GM19463 (cell line): ENCODE results near the gene DPM3.

Source experiments
- ATAC-seq: cut with Tn5 transposase; IDR thresholded peaks from one replicate; pipeline ENCODE4 v1.9.1; 2021; ENCODE audit warnings: mild to moderate bottlenecking, moderate library complexity; ENCODE audit not compliant: unreplicated experiment

DPM3 gene

GRCh38 chr1:155103325-155103724 is 37.0 kb downstream of the DPM3 start:
- no peak for ATAC-seq

DNA sequence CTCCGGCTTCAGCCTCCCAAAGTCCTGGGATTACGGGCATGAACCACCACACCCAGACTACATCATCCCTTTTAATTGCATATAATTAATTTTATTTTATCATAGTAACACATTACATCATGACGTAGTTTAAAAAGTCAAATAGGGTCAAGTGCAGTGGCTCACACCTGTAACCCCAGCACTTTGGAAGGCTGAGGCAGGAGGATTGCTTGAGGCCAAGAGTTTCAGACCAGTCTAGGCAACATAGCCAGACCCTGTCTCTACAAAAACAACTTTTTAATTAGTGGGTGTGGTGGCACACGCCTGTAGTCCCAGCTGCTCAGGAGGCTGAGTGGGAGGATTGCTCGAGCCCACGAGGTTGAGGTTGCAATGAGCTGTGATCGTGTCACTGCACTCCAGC is 41.0 kb downstream of the DPM3 start:
- no peak for ATAC-seq

DNA sequence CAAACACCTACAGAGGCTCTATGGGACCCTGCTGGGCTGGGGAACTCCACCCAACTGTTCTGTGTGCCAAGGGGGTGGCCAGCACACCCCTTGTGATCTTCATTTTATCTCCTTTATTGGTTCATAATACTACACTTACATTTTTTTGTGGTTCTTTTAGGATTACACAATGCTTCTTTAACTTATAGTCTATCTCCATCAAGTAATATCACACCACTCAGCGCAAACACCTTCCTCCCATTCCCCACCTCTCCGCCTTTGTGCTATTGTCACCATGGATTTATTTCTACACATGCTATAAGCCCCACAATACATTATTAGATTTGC is 45.7 kb downstream of the DPM3 start:
- no peak for ATAC-seq

GRCh38 chr1:155093911-155094621 is 46.3 kb downstream of the DPM3 start:
- ATAC-seq, result no peak

GRCh38 chr1:155092641-155093040 is 47.7 kb downstream of the DPM3 start:
- no peak for ATAC-seq

- ATAC-seq, result no peak
Measured at GRCh38 chr1:155092131-155092530, 48.2 kb downstream of the DPM3 start.

DNA sequence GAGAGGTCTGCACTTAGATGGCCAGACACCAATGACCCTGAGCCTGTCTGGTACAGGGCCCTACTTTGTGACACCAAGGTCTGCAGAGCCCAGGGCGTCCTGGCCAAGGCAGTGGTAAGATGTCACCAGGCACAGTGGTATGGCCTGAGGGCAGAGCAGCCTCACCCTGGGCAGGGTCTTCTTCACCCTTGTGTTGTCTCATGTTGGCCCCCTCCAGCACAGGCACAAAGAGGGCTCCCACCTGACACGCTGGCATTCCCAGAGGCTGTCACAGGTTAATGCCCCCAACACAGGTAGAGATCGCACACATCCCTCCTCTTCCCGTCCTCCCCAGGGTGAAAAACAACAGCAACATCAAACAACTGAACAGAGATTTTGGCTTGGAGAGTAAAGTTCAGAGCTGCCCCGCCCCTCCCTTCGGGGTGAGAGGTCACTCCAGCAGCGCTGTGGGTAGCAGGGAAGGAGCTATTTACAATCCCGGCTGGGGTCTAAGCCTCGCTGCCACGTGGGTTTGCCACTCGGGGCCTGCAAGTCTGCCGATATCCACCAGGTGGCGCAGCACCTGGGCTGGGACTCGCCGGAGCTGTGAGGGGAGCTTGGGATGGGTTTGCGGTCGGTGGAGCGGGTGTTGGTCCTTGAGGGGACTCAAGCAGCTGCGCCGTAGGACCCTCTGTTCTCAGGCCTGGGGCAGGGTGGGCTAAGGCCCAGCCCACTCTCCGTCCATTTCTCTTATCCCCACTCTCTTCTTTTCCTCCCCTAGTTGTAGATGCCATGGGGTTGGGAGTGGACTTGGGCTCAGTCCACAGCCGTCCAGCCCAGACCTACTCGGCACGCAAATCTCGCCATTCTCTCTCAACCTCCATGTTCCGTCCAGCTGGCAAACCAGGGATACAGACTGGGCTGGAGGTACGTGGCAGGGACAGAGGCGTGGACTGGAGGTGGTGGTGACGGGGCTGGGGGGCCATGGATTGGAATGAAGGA is 49.0 kb downstream of the DPM3 start:
- no peak for ATAC-seq
